Mucosa of rectum (tissue), 2 donors: ENCODE measurements around the gene APOBEC3H.
A peak's percentile ranks its signal among the peaks of the same experiment; 100 is the strongest.

ENCODE experiments used
- H3K27ac ChIP-seq, 2 donors: one replicate each; pipeline ENCODE4 v1.7.0; 2013; ENCODE audit warnings: inconsistent platforms in 2 of 2, low read depth in 2 of 2, low read length in 2 of 2
- H3K27me3 ChIP-seq, 2 donors: one replicate each; pipeline ENCODE4 v1.7.0; 2013; ENCODE audit warnings: low read length in 2 of 2; ENCODE audit not compliant: control insufficient read depth in 2 of 2, insufficient read depth in 2 of 2
- H3K36me3 ChIP-seq, 2 donors: one replicate each; pipeline ENCODE4 v1.7.0; 2013; ENCODE audit warnings: low read length in 2 of 2; ENCODE audit not compliant: control insufficient read depth in 2 of 2, insufficient read depth in 2 of 2
- H3K4me1 ChIP-seq, 2 donors: one replicate each; pipeline ENCODE4 v1.7.0; 2013; ENCODE audit warnings: low read length in 2 of 2, mild to moderate bottlenecking in 1 of 2; ENCODE audit not compliant: control insufficient read depth in 2 of 2, insufficient read depth in 2 of 2
- H3K4me3 ChIP-seq, 2 donors: one replicate each; pipeline ENCODE4 v1.7.0; 2013; ENCODE audit warnings: low read length in 2 of 2
- H3K9ac ChIP-seq, 2 donors: one replicate each; pipeline ENCODE4 v1.7.0; 2013; ENCODE audit warnings: low read length in 2 of 2, low read depth in 1 of 2, mild to moderate bottlenecking in 1 of 2
- H3K9me3 ChIP-seq, 2 donors: one replicate each; pipeline ENCODE4 v1.7.0; 2013; ENCODE audit warnings: low read length in 2 of 2; ENCODE audit not compliant: control insufficient read depth in 2 of 2
- donor health status: healthy.
- donor health status: Normal muscosa, but diverticular disease.

Gene APOBEC3H

GRCh38 chr22:39147335-39148025 is 50.4 kb downstream of the APOBEC3H start:
- peak overlapping the region in 1 of 2 donors; percentile 16 for H3K27ac ChIP-seq
- H3K4me3 ChIP-seq = no peak overlapping the region
- H3K9ac ChIP-seq = no peak overlapping the region
- peaks cover 31 to 50% of the 10 kb centered on the region in 2 donors for H3K4me1 ChIP-seq
- no peaks in the 10 kb centered on the region for H3K27me3 ChIP-seq
- no peaks in the 10 kb centered on the region for H3K9me3 ChIP-seq
- peaks cover 0 to 2% of the 10 kb centered on the region in 2 donors for H3K36me3 ChIP-seq

GRCh38 chr22:39148026-39148726 is 51.1 kb downstream of the APOBEC3H start:
- no peak overlapping the region for H3K4me3 ChIP-seq
- H3K9ac ChIP-seq = no peak overlapping the region

GRCh38 chr22:39148727-39149535 is 51.9 kb downstream of the APOBEC3H start:
- Histone ChIP-seq H3K9ac (peak overlapping the region in 1 of 2 donors; percentile 1), H3K9me3 (no peaks in the 10 kb centered on the region), H3K4me3 (peak overlapping the region in 1 of 2 donors; percentile 32), H3K36me3 (peaks cover 0 to 2% of the 10 kb centered on the region in 2 donors), H3K4me1 (peaks cover 36 to 51% of the 10 kb centered on the region in 2 donors), H3K27ac (peak overlapping the region; percentile 58 to 71), H3K27me3 (peaks cover 4 to 8% of the 10 kb centered on the region in 2 donors)

More at GRCh38 chr22:39148026-39148726, 51.1 kb downstream of the APOBEC3H start:
- peaks cover 0 to under 1% of the 10 kb centered on the region in 2 donors for H3K27me3 ChIP-seq
- peaks cover 36 to 53% of the 10 kb centered on the region in 2 donors for H3K4me1 ChIP-seq
- H3K27ac ChIP-seq = peak overlapping the region; percentile 46 to 71
- no peaks in the 10 kb centered on the region for H3K9me3 ChIP-seq
- peaks cover 0 to 2% of the 10 kb centered on the region in 2 donors for H3K36me3 ChIP-seq

GRCh38 chr22:39149915-39150847 is 53.1 kb downstream of the APOBEC3H start:
- H3K36me3 ChIP-seq = peaks cover 0 to 2% of the 10 kb centered on the region in 2 donors
- peaks cover 24 to 42% of the 10 kb centered on the region in 2 donors for H3K4me1 ChIP-seq
- H3K27me3 ChIP-seq = peaks cover 11 to 19% of the 10 kb centered on the region in 2 donors
- H3K9me3 ChIP-seq = no peaks in the 10 kb centered on the region
- H3K27ac ChIP-seq = peak overlapping the region in 1 of 2 donors; percentile 71
- H3K4me3 ChIP-seq = peak overlapping the region in 1 of 2 donors; percentile 37
- no peak overlapping the region for H3K9ac ChIP-seq

DNA sequence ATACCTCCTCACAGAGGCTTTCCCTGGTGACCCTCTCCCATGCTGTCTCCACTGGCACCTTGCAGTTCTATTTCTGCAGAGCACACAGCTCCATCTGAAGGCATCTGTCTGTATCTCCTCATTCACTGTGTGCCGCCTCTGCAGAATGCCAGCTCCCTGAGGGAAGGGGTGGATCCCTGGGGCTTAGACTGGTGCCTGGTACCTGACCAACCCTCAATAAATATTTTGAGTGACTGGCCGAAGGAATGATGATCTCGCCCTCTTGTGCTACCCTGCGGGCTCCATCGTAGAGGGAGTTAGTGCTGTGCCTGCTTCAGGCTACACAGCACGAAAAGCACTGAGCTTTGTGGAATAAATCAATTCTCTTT is 53.8 kb downstream of the APOBEC3H start:
- Histone ChIP-seq H3K36me3 (peaks cover 0 to 2% of the 10 kb centered on the region in 2 donors), H3K9me3 (no peaks in the 10 kb centered on the region), H3K4me3 (peak overlapping the region in 1 of 2 donors; percentile 87), H3K27me3 (peaks cover 11 to 25% of the 10 kb centered on the region in 2 donors), H3K4me1 (peaks cover 23 to 42% of the 10 kb centered on the region in 2 donors), H3K9ac (no peak overlapping the region), H3K27ac (peak overlapping the region in 1 of 2 donors; percentile 82)

DNA sequence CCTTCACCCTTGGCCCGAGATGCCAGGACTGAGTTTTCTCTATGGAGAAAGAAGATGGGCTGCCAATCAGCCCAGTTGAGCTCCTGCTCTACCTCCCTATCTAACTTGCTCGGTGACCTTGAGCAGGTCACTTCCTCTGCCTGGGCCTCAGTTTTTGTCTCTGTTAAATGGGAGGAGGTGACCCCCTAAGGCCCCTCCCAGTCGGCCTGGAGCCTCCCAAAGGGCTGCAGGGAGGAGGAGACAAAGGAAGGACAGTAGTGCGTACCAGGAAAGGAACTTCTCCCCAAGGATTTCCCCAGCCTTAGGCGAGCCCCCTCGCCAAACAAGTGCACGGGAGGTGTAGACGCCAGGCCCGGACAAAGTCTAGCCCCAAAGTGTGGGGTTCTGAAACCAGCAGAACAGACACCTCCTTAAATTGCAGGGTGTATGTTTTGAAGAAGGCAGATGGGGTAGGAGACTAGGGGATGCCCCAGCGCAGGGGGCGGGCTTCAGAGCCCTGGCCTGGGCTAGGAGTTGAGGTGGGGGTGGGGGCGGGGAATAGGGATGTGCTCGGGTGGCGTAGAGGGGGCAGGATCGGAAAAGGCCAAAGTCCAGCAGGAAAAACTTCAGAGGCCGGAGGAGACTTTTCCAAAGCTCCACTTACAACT is 54.4 kb downstream of the APOBEC3H start:
- peak overlapping the region; percentile 85 to 87 for H3K9ac ChIP-seq
- peaks cover 17 to 36% of the 10 kb centered on the region in 2 donors for H3K4me1 ChIP-seq

DNA sequence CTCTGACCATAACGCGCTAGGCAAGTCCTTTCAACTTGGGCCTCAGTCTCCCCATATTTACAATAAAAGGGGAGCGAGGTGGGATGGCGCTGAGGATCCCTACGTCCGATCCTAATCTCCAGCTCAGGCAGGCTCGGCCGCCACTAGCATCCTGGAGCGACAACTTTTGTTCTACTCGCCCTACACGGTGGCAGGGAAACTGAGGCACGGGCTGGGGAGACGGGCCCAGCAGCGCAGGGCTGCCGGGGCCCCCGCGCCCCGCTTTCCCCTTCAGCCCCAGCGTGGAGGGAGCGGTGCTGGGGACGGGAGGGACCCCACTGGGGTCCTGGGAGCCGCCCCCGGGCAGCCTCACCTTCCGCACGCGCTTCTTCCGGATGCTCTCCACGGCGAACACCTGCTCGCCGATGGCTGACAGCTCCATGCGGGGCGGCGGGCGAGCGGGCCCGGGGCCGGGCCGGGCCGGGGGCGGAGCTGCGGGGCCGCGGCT is 55.0 kb downstream of the APOBEC3H start:
- Histone ChIP-seq H3K27ac (peak overlapping the region; percentile 74 to 82), H3K27me3 (peaks cover 11 to 26% of the 10 kb centered on the region in 2 donors), H3K36me3 (peaks cover 0 to 2% of the 10 kb centered on the region in 2 donors), H3K9me3 (no peaks in the 10 kb centered on the region), H3K9ac (peak overlapping the region; percentile 85 to 87), H3K4me1 (peaks cover 14 to 33% of the 10 kb centered on the region in 2 donors), H3K4me3 (peak overlapping the region; percentile 79 to 87)

More for the DNA sequence above, 54.4 kb downstream of the APOBEC3H start:
- Histone ChIP-seq H3K4me3 (peak overlapping the region; percentile 79 to 87), H3K36me3 (peaks cover 0 to 2% of the 10 kb centered on the region in 2 donors), H3K27me3 (peaks cover 11 to 26% of the 10 kb centered on the region in 2 donors), H3K27ac (peak overlapping the region; percentile 74 to 82), H3K9me3 (no peaks in the 10 kb centered on the region)

- Histone ChIP-seq H3K27me3 (peaks cover 11 to 26% of the 10 kb centered on the region in 2 donors), H3K4me1 (peaks cover 14 to 33% of the 10 kb centered on the region in 2 donors), H3K27ac (peak within 1 kb of the TSS; percentile 78 to 85), H3K9ac (peak within 1 kb of the TSS; percentile 87 to 89), H3K36me3 (peaks cover 0 to 2% of the 10 kb centered on the region in 2 donors), H3K4me3 (peak within 1 kb of the TSS; percentile 79 to 87), H3K9me3 (no peaks in the 10 kb centered on the region)
Measured at GRCh38 chr22:39152511-39153219, 55.6 kb downstream of the APOBEC3H start, which contains the start of gene CBX7. CBX7 (minus strand) TSS chr22:39152680; CDS start chr22:39152444, 236 bp downstream.
